HG03575 (cell line): ENCODE data around the gene EFHC2.
"Not testable (repeated sequence)": the region's sequence is repeated elsewhere in the genome, so short reads cannot be mapped to it uniquely, and the experiment has no call there.

Experiments used
- ATAC-seq: cut with Tn5 transposase; IDR thresholded peaks from one replicate; pipeline ENCODE4 v1.9.1; 2021; ENCODE audit not compliant: unreplicated experiment, insufficient number of reproducible peaks, low FRiP score; ENCODE audit errors: extremely low read depth

The EFHC2 gene

DNA sequence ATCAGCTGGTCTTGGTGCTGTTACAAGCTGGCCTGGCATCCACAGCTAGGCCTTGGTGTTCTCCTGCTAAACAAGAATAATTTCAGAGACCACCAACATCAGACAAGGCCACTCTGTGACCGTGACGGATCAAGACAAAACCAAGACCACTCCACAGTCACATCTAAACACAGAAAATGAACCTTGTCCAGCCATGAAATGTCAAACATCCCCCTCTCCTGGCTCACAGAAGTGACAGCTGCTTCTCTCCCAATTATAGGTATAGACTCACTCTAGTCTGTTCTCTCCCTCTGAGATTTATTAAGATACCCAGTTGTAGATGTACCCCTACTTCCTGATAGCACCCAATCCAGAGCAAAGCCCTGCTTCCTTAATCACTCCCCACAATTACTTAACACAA is 40.4 kb downstream of the EFHC2 start:
- ATAC-seq = no peak

DNA sequence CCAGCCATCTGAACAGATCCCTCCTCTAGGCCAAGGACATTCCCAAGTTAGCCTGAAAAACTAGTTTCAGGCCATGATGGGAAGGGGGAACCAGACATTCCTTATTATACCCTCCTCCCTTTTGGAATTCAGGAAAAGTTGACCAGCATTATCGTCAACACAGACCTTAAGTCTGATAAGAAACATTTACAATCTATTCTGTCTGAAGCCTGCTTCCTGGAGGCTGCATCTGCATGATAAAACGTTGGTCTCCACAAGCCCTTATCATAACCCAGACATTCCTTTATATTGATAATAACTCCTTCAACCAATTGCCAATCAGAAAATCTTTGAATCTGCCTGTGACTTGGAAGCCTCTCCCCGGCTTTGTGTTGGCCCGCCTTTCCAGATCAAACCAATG is 44.3 kb downstream of the EFHC2 start:
- no peak for ATAC-seq

DNA sequence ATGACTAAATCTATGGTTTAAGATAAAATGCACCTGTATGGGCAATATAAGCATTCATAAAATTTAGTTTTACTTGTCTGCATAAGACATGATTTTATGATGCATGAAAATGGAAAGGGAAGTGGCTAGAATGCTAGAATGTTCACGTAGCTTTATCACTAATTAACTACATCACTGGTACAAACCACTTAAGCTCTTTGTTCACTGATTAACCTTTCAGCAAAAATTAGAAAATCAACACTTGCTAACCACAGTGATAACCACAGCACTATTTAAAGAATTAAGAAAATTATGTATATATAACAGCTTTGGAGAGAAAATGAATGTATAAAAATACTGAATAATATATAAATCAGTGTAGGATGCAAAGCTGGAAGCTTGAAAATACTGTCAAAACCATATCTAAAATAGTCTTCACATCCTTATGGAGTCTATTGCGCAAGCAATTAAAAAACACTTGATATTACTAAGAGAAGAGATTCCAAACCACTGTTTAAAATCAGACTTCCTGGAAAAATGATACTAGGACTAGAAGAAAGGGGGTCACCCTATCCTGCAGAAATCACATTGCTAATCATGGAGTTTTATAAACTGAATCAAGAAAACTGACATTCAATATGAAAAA is 51.9 kb downstream of the EFHC2 start:
- no peak for ATAC-seq

DNA sequence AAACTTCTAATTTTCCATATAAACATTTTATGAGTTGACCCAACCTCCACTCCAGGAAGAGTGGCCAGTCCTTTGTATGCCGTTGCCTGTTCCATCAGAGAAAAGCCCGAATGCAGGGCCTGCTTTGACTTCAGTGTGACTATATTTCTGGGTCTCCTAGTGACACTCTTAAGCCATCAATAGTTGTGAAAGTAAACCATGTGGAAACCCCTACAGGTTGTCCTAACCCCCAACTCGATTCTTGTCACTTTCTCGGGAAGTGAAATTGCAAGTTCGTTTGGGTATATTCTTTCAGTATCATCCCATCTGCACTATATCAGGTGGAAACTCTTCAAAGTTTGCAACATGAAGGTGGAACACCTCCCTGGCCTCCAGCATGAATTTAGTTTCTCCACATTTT is 52.8 kb downstream of the EFHC2 start:
- no peak for ATAC-seq

DNA sequence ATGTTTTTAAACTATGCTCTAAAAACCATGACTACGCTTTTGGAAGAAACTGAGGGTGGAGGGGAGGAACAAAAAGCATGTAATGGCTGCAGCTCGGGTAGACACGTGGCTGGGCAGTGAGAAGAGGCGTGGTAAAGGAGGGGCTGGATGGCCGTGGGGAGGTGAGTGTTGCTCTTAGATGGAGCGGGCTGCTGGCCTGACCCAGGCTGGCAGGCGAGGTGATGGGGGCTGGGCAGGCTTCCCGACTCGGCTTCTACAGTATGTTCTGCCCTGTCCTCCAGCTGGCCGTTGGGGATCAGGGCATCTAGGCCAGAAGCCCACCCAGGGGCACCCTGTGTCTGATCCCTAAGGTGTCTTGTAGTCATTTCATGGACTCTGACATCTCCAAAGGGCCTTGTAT is 60.7 kb downstream of the EFHC2 start:
- ATAC-seq = no peak

DNA sequence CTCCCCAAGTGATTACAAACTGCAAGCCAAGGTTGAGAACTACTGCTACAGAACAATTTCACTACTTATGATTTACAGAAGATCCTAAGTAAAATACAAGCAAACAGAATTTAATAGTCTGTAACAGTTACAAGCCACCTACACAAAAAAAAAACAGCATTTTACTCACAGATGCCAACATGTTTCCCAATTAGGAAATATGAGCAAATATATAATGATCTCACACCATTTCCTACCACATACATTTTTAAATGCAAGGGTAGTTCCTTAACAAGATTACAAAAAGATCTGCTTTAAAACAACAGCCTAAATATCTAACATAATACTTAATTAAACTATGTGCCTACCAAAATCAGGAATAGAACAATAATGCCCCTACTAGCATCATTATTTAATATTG is 63.4 kb downstream of the EFHC2 start:
- no peak for ATAC-seq

DNA sequence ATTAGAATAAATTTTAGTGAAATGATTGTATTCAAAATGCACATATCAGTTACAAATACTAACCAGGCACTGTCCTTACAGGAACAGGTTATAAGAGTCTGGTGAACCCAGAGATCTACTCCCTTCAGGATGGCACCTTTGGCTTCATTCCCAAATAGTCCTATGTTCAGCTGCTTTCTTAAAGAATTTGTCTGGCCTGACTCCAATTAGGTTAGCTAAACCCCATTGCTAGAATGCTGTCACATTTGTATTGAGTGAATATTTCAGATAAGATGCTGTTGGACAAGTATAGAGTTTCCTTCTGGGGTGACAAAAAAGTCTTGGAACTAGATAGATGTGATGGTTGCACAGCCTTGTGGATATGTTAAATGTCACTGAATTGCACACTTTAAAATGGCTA is 69.4 kb downstream of the EFHC2 start:
- no peak for ATAC-seq

DNA sequence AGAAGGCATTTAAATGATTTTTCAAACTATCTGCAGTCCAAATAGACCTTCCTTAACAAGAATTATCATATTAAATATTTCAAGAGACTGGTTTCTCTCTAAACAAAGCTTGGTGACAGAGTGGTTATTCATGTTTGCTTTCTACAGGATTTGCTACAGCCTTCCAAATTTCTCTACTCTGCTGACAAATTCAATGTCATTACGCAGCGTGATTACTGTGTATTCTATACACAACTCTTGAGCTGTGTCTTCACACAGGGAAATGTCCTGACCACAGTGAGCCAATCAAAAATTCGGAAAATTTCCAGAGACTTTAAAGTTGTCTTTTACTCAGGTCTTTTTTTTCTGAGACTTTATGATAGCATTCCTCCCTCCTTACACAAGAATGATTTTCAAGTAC is 75.6 kb downstream of the EFHC2 start:
- no peak for ATAC-seq

DNA sequence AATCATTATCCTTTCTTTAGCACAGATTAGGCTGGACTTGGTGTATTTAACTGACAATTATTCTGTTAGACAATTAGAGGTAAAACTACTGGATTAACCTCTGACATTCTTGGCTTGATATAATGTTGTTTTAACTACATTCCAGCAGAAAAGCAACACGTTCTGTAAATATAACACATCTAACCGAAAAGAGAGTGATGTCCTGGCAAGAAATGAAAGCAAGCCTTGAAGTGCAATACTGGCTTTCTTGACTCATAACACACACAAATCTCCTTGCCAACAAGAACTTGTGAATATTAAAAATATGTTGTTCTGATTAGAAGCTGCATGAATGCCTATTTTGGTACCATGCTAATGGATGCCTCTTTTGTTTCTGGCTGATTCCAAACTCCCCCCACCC is 76.4 kb downstream of the EFHC2 start:
- ATAC-seq = no peak

DNA sequence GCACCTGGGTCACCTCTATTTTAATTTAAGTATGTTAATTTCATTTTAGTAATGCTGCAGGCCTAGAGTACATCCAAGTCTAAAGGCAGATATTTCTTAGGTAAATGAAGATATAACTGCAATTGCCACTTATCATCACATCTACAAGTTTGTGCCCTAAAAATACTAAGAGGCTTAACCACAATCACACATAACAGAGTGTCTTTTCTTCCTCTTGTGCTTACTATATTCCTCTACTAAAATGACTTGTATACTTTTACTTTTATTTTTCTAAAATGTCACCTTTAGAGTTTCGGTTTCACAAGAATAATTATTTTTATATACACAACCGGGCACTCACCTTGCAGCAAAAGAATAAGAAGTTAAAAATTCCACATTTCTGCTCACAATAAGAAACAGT is 77.9 kb downstream of the EFHC2 start:
- no peak for ATAC-seq

DNA sequence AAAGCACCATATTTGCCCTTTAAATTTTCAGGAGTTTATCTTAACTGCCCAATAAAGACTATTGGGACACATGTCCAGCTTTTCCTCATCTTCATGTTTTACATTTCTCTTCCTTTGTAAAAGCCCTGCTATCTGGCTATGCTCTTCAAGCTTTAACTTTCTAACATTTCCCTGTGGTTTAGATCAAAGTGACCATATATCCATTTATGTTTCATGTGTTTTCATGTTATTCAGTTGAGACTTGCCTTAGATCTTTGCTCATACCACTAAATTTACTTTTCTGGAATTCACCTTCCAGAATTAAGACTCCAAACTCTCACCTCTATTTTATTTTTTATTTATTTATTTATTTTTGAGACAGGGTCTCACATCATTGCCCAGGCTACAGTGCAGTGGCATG is 78.5 kb downstream of the EFHC2 start:
- no peak for ATAC-seq

DNA sequence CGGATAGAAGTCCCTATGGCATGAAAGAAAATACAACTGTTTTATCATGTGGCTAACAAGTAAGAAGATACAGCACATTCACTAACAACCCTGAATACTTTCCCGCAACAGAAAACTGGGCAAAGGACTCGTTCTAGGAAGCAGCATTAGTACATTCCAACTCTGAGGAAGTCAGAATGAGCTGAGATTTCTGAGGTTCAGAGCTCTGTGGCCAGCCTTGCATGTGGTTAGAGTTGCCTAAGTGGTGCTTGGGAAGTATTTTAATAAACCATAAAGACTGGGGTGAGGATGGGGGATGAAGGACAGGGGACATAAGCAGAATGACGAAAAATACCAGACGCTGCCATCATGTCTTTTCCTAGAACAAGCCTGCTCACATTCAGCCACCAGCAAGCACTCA is 82.2 kb downstream of the EFHC2 start:
- no peak for ATAC-seq

DNA sequence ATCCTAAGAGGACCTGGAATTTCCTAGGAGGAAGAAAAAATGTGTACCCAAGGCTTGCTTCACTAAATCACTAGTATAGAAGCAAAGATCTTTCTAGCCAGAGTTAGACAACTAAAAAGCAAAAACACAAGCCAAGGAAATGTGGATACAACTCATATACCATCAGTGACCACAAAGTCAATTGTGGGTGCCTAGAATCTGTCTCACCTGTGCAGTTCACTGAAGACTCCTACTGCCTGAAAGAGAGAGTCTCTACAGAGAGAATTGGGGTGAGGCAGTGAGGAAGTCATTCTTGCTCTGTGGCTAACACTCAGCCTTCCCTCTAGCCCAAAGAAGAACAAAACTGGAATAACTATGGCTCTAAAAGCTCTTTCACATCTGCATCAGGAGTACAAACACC is 82.9 kb downstream of the EFHC2 start:
- ATAC-seq = no peak

DNA sequence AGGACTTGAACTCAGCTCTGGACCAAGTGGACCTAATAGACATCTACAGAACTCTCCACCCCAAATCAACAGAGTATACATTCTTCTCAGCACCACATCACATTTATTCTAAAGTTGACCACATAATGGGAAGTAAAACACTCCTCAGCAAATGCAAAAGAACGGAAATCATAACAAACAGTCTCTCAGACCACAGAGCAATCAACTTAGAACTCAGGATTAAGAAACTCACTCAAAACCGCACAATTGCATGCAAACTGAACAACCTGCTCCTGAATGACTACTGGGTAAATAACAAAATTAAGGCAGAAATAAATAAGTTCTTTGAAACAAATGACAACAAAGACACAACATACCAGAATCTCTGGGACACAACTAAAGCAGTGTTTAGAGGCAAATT is 87.7 kb downstream of the EFHC2 start:
- not testable (repeated sequence) for ATAC-seq

DNA sequence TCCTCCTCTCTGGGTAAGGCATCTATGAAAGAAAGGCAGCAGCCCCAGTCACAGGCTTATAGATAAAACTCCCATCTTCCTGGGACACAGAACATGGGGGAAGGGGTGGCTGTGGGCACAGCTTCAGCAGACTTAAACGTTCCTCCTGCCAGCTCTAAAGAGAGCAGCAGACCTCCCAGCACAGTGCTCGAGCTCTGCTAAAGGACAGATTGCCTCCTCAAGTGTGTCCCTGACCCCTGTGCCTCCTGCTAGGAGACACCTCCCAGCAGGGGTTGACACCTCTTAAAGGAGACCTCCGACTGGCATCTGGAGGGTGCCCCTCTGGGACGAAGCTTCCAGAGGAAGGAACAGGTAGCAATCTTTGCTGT is 89.9 kb downstream of the EFHC2 start:
- ATAC-seq = no peak

DNA sequence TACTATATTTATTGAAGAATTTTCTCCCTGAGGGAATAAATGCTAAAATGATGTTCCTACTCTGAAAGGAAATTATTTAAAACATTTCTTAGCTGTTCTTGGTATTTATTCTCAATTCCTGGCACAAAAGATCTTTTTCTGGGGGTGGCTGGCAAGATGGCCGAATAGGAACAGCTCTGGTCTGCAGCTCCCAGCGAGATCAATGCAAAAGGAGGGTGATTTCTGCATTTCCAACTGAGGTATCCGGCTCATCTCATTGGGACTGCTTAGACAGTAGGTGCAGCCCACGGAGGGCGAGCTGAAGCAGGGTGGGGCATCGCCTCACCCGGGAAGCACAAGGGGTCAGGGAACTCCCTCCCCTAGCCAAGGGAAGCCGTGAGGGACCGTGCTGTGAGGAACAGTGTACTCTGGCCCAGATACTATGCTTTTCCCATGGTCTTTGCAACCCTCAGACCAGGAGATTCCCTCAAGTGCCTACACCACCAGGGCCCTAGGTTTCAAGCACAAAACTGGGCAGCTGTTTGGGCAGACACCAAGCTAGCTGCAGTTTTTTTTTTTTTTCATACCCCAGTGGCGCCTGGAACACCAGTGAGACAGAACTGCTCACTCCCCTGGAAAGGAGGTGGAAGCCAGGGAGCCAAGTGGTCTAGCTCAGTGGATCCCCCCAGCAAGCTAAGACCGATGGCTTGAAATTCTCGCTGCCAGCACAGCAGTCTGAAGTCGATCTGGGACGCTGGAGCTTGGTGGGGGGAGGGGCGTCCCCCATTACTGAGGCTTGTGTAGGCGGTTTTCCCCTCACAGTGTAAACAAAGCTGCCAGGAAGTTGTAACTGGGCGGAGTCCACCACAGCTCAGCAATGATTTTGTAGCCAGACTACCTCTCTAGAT is 90.5 kb downstream of the EFHC2 start:
- not testable (repeated sequence) for ATAC-seq

DNA sequence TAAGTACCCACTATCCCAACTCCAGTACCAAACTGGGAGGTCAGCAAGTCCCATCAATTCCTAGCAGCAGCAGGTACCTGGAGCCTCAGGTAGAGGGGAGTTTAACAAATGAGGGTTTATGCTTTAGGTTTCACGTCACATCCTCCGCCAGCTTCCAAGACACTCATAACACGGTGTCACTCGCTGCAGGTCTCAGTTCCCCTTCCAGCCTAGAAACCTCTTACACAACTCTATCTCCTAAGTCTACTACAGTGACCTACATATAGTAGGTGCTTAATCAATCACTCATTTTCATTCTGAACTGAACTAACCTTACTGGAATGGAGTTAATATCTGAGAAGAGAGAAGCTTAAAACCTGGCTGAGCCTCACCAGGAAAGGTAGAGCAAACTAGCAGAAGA is 96.0 kb downstream of the EFHC2 start:
- ATAC-seq = no peak

DNA sequence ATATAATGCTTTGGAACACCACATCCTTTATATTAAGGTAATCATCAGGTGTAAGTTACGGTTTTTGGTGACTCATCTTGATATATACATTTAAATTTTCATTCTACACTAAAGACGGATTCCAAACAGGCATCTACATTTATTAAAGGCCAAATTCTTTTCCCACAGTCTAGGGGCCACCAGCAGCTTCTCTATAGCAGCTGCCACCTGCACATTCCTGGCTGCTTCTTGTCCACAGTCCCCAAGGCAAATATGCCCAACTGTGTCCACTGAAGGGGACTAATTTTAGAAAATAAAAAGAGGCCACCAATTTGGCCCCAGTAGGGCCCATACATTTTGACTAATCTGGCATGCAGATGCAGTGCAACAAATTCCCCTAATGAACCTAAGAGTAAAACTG is 96.6 kb downstream of the EFHC2 start:
- no peak for ATAC-seq

DNA sequence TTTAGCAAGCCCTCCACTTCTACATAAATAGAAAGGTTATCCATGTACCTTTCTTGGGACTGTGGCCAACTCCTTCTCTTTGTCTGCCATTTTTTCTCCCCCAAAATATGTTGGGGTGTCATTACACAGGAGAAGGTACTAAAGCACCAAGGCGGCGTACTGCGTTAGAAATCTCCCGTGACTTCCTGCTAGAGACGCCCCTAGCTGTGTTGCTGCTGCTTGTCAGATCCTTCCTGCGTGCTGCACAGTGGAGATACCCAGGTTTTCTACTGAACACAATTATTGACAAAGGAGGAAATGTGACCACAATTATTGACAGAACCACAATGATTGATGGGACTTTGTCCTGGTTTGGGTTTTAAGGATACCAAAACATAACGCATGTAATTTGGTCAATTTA is 97.7 kb downstream of the EFHC2 start:
- no peak for ATAC-seq

DNA sequence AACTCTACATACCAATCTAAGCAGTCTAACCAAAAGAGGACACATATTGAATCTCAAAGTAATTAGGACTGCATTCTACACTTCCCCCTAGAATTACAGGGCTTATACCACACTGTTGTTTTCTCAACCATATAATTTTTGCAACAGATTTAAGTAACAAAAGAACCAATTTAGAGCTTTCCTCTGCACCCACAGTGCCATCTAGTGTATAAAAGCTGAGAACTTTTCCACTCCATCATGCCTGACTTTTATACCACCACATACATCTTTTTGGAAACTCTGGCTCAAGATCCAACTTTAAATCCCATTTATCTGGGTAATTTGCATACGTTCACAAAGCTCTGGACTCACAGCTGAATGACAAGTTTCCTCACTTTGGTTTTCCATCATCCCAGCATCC is 99.5 kb downstream of the EFHC2 start:
- ATAC-seq = no peak

DNA sequence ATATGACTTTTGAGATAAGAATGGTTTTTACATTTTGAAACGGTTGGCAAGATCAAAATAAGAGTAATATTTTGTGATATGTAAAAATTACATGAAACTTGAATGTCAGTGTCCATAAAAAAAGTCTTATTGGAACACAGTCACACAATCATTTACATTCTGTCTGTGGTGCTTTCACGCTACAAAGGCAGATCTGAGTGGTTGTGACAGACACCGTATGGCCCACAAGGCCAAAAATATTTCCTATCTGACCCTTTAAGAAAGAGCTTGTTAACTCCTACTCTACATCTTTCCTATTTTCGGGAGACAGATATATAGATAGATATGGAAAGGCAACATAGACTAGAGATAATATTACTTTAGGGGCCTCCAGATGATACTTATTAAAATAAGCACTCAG is 101.9 kb downstream of the EFHC2 start:
- ATAC-seq = no peak
